GM19452 (cell line): Measurements from ENCODE around the gene RAB23.

Source experiments
- ATAC-seq: cut with Tn5 transposase; IDR thresholded peaks from one replicate; pipeline ENCODE4 v1.9.1; 2021; ENCODE audit not compliant: unreplicated experiment

Gene RAB23

DNA sequence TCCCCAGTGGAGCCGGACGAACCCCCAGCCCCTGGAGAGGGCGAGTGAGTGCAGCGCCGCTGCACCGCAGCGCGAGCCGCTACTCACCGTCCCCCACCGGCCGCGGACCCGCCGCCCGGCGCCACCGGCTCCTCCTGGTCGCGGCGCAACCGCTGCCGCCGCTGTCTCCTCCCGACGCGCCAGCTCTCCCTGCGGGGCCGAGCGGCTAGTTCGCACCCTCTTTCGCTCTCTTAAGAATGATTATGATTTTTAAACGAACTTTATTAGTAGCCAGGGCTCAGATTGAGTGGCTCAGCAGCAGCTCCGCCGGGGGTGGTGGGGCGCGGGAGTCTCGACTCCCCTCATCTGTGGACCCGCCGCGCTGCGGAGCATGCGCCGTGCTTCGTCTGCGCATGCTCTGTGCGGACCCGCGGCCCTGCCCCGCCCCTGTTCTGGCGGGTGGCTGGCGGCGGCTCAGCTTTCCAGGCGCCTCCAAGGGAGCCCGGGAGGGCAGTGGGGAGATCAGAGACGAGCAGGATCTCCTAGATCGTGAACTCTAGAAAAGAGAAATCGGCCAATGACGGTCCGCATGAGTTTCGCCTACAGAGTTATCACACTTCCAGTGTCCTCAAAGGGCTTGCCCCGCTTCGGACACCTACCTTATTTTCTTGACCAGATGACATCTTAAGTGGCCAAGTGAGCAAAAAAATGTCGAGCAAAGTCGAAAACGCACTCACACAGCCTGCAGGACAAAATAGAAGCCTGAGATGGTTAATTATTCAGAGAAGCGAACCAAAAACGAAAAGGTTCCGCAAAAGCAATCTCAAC is at the start of gene RAB23:
Gene RAB23, minus strand, starts transcription at position 372 of the 807 bp plus-strand sequence. CDS start 11,927 bp downstream, outside the sequence.
- peak; percentile 82 for ATAC-seq

DNA sequence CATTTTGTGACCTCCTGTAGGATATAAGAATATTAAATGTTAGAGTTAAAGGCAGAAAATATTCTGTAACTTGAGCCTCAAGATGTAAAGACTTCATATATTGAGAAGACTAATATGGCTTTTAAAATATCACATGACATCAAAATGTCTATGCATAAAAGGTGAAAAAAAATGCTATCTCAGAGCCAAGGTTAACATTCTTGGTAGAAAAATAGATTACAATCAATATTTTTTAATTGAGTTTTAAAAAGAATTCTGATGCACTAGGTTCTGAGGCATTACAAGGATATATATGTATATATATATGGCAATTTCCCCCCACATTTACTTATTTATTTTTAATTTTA is 46.2 kb upstream of the RAB23 start:
- ATAC-seq: no peak

DNA sequence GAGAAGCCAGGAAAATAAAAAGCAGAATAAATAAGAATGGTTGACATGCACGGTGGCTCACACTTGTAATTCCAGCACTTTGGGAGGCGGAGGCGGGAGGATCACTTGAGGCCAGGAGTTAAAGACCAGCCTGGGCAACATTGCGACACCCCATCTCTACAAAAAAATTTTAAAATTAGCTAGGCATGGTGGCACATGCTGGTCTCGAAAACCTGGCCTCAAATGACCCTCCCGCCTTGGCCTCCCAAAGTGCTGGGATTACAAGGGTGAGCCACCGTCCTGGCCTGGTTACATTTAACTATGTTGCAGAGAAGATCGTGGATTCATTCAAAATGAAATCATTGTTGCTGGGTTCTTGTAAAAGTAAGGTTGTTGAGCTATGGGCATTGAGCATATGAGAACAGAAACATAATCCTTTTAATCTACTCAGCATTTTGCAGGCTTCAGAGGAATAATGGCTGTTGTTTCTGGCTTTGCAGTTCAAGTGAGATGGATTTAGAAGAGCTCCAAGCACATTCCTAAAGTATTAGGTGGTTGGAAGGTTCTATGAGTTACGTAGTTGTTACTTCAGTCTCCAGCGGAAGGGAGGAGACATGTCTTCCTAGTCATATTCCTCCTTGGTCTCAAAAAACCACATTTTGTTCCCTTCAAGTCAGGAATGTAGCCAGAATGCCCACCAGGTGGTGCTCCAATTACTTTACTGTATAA is 45.6 kb upstream of the RAB23 start:
- ATAC-seq: no peak

DNA sequence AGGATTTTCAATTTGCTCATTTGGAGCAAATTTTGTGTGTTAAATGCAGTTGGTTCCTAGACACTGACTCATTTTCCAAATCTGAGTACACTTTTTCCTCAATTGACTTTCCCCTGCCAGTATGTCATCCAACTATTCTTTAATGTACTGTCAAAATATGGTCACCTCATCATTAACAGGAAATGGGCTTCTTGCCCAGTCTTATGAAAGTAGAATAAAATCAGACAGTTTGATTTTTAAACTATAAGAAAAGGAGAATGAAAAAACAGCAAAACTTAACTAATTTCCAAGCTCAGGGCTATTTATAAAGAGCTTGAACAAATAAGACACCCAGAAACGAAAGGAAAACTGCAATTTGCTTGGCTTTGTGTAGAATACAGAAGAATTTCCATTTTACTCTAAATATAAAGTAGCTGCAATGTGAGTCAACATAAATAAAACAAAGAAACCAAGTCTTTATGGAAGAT is 43.7 kb upstream of the RAB23 start:
- ATAC-seq: no peak

DNA sequence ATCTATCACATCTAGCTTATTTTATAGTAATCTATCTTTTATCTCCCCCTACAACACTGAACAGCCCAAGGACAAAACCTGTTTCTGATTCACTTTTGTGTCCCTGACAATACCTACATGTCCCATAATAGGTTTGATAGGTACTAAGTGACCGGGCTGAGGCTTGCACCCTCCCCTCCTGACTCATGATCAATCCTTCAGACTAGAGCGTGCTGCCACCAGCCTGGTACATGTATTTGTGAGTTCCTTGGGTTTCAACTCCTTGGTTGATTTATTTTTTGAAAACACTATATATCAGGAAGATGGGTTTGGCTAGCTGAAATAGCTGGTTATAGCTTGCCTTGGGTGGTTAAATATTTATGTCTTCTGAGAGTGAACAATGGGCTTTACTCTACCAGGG is 41.6 kb upstream of the RAB23 start:
- no peak for ATAC-seq

DNA sequence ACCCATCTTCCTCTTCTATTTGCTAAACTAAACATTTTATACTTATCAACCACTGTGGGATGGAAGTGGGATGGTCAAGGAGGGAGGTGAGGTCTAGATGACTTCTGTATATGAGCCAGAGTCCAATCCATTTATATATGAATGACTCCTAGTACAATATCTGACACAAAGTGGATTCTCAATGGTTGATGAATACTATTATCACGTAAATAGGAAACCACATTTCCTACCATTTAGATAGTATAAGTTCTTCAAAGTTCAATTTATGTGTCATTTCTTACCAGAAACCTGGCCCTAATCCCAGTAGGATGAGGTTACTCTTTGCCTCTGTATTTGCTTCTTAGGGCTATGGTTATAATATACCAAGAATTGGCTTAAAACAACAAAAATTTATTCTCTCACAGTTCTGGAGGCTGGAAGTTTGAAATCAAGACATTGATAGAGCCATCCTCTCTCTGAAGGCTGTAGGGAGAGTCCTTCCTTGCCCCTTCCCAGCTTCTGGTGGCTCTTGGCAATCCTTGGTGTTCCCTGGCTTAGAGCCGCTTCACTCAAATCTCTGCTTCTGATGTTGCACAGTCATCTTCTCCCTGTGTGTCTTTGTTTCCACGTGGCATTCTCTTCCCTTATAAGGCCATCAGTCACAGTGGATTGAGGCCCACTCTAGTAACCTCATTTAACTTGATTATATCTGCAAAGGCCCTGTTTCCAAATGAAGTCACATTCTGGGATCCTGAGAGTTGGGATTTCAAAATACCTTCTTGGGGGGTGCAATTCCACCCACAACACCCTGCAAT is 41.0 kb upstream of the RAB23 start:
- ATAC-seq: no peak

DNA sequence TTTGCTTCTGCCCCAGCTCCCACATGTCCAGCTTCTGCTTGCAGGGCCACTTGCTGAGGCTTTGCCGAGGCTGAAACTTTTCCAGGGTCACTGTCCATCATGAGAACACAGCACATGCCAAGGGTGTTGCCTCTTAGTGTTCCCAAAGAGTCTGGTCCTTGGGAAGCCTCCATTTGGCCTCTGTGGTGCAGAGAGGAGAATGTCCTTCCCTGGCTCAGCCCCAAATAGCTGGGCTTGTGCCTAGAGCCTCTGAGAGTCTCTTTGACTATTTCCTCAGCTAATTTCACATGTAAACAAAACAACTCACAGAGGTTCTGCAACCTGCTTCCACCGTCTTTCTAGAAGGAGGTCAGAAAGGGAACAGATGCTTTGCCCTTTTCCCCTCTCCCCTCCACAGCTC is 40.4 kb upstream of the RAB23 start:
- no peak for ATAC-seq

DNA sequence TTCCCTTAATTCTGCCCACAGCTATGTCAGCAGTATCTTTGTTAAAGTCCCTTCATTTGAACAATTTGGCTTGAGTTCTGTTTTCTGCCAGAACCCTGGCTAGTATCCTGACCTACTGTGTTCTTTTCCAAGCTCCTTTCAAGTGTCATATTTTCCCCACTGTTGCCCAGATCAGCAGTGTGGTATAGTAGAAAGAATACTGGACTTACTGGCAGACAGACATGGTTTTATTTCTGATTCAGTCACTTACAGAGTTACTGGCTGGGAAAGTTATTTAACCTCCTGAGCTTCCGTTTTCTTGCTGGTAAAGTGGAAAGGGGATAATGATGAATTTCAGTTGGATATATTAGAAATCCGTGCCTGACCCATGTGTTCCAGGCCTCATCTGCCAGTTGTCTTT is 39.8 kb upstream of the RAB23 start:
- ATAC-seq: no peak

DNA sequence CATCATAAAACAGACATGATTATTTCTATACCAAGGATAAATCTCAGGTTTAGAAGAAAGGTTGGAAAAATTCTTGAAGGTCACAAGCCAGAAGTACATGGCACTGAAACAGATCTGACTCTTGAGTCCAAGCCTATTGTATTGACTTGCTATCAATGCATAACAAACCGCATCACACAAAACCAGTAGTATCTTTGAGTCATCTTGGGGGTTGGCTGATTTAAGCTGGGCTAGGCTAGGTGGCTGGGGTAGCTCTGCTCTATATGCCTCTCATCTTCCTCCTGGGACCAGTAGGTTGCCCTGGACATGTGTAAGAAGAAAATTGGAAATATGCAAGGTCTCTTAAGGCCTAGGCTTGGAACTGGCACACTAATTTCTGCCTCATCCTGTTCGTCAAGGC is 37.0 kb upstream of the RAB23 start:
- no peak for ATAC-seq

DNA sequence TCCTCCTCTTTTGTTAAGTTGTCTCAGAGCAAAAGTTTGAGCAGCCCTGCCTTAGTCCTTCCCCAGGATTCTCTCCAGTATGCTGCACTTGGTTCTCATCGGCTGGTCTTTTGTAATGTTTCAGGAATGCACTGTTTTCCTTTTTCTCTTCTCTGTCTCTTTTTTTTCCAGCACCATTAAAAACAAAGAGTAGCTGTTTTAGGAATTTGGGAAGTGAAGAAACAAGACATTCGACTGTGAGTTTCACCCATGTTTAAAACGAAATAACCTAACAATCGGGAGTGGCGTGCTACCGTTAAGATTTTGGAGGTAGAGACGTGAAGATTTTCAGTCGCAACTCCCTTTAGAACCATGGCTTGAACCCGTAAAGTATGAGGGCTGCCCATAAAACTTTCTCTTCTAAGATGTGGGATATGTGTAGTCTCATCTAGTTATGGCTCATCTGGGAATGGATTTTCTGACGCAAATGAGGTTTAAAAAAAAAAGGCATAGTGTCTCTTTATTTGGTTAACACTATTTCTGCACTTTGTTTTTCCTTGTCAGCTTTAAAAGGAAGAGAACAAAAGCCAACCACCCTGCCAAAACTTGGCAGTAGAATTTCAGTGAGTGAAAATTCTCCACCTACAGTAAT is 35.9 kb upstream of the RAB23 start:
- ATAC-seq: no peak

DNA sequence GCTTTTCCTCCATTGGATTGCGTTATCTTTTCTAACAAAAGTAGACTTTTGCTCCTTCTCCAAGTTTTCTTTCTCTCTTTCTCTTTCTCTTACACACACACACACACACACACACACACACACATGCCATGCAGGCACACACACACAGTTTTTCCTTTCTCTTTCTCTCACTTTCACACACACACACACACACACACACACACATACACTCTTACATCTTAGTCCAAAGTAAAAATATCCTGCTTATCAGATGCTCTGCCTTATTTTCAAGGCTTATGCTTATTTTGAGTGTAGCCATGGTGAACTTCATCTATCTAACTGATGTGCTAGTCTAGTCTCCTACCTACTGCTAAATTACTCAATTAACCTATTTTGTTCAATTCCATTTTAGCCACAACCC is 34.4 kb upstream of the RAB23 start:
- no peak for ATAC-seq

DNA sequence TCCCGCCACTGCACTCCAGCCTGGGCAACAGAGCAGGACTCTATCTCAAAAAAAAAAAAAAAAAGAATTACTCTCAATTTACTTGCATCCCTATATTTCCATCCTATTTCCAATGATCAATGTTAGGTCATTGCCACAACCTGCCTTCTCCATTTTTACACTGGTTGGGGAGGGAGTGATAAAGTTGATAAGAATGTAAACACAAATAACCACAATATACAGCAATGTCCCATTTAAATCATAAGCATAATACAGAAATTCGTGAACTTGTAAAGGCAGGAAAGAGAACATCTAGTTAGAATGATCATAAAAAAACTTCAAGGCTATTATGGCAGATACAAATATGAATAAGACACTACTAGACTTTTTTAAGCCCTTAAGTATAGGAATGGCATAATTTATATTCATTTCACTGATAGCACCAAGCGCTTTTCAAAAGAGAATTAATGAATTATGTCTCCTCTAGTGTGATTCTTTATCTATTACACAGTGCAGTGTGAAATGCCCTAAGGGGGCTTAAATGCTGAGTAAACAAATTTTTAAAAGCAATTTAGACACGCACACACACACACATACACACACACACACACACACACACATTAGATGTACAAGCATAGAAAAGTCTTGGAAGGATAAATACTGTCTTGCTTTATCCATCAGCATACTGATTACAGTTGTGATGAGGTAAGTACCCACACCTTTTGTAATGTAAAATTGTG is 33.5 kb upstream of the RAB23 start:
- no peak for ATAC-seq

DNA sequence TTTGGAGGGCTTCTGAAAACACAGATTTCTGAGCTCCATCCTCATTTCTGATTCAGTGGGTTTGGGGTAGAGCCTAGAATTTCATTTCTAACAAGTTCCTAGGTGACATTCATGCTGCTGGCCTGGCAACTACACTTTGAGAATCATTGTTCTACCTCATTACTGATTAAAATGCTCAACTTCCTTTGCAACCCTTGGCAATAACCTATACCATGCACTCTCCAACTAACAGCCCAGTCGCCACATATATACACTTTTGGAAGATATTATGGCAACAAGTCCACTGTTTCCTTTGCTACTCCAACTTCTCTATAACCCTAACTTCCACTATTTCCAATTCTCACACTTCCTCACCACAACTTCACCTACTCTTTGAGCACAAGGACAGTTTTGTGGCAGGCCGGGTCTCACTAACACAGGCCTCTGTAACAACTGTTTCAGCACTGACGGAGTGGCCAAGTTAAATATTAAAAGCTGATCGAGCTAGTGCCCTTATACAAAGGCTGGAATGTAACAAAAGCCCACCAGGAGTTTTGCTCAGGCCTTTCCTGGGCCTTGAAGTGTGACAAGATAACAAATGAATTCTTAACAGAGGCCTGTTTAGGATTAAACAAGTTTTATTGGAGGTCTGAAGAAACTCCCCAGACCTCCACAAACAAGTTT is 32.1 kb upstream of the RAB23 start:
- no peak for ATAC-seq

DNA sequence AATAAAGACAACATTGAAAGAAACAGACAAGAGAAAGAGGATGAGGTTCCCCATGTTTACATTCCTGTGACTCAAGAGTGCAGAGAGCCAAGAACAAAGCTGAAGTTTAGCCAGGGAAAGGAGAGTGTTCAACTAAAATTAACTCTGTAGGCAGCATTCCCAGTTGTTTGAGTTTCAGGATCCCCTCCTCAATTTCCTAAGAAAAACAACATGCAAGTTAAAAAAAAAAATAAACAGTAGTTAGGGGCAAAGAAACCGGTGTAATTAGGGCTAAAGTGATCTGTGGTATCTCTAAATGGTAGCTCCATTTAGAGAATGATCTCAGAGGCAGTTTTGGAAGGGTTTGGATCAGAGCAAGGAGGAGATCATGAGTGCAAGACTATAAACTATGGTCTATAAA is 30.9 kb upstream of the RAB23 start:
- ATAC-seq: no peak

DNA sequence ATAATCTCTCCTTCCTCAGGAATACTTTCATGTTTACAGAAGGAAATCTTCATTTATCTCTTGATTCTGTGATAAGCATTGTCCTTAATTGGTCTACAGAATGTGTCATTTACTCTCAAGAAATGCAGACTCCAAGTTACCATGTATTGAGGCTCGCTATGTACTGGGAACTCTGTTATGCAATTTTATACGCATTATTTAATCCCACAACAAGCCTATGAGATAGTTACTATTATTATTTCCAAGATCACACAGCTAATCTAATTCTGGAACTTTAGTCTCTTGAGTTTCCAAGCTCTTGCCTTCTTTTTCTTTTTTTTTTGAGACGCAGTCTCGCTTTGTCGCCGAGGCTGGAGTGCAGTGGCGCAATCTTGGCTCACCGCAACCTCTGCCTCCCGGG is 30.0 kb upstream of the RAB23 start:
- no peak for ATAC-seq

DNA sequence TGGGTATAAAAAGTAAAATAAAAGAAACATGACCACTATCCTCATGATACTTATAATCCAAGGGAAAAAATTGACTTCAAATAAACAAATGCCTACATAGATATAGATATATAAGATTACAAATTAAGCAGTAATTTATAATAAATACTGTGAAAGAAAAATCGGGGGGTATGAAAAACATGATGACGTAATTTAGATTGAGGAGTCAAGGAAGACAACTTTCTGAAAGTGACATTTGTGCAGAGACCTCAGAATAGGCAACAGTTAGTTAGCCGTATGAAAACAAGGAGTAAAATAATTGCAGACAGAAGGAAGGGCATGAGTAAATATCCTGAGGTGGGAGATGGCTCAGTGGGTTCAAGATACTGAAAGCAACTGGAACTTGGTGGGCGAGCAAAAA is 28.2 kb upstream of the RAB23 start:
- ATAC-seq: no peak

DNA sequence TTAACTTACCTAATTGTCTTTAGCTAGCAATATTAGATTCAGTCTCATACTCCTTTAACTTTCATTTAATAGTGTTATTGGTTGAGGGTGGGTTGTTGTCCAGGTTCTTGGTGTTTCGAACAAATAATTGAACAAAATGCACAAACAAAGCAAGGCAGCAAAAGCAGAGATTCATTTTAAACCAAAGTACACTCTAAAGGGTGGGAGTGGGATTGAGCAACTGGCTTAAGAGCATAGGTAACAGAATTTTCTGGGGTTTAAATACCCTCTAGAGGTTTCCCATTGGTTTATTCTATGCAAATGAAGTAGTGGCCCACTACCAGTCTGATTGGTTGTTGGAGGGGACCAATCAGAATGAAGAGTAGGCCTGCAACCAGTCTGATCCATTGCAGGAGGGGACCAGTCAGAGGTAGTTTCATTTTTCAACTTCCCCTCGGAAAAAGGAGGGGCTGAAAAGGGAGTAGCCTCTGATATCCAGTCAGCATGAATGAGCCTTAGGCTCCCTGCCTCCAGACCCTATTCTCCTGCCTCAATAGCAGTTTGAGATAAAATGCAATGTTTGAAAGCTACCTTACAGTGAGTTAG is 26.3 kb upstream of the RAB23 start:
- ATAC-seq: no peak

DNA sequence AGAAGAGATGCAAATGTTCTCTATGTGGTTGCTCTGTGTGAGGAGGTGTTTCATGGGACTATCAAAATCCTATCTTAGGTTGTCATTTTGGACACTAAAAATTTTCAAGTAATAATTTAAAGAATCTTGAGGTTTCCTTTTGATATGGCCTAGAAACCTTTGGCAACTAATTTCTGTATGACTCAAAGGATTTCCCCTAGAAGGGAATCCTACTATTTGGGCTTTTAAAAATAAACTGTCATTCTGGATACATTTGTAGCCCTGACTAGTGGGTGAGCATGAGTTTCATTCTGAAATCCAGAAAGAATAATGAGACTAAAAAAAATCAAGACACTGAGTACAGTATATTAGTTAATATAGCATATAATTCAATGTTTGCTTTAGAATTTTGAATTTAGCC is 25.5 kb upstream of the RAB23 start:
- no peak for ATAC-seq

DNA sequence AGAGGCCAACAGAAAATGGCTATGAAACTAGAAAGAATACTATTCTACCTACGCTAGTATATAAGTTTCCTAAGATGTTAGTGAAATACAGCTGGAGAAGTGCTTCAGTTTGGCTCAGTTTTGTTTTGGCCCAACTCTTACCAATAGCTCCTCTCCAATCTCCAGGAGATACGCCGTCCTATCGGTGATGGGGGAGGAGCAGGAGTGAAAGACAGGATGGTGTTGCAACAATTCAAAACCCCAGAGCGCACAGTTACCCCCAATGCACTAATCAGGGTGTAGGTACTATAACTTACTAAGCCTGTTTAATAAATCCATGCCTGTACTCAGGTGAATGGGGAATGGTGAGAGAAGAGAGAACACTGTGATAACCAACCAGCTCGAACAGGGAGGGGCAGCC is 24.2 kb upstream of the RAB23 start:
- ATAC-seq: no peak

DNA sequence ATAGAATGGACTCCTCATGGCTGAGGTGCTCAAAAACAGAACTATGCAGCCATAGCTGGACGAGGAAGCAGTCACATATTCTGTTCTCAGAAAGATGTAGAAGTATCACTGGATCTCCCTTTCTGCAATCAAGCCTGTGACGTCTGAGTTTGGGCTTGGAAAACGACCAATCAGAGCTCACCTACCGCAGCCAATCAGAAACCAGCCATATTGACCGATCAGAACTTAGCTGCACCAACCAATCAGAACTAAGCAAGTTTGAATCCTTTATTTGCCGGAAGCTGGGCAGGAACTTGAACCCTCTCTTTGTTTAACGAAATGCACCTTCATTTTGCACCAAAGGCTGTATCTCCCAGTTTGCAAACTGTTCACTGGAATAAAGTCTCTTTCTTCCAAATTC is 21.8 kb upstream of the RAB23 start:
- ATAC-seq: no peak
